GOT3 (cell line): Measurements from ENCODE around the gene PHF19.

Experiments
- DNase-seq: peaks from one replicate; lab custom pipeline; 2025; ENCODE audit warnings: mixed read lengths; lab: John Stamatoyannopoulos, UW

The PHF19 gene

GRCh38 chr9:120913647-120914264 is 36.8 kb upstream of the PHF19 start:
- DNase-seq = no peak

GRCh38 chr9:120912958-120913646 is 36.1 kb upstream of the PHF19 start:
- DNase-seq = no peak

GRCh38 chr9:120911295-120911837 is 34.4 kb upstream of the PHF19 start:
- DNase-seq = no peak

GRCh38 chr9:120910643-120911042 is 33.7 kb upstream of the PHF19 start:
- no peak for DNase-seq

- DNase-seq = no peak
Measured at GRCh38 chr9:120909904-120910303, 32.9 kb upstream of the PHF19 start.

GRCh38 chr9:120905315-120906164 is 28.6 kb upstream of the PHF19 start:
- no peak for DNase-seq

- no peak for DNase-seq
Measured at GRCh38 chr9:120904978-120905301, 28.0 kb upstream of the PHF19 start.

GRCh38 chr9:120904061-120904977 is 27.3 kb upstream of the PHF19 start:
- no peak for DNase-seq

GRCh38 chr9:120902569-120903535 is 25.9 kb upstream of the PHF19 start:
- no peak for DNase-seq

GRCh38 chr9:120901755-120902568 is 25.0 kb upstream of the PHF19 start:
- no peak for DNase-seq

GRCh38 chr9:120900824-120901223 is 23.8 kb upstream of the PHF19 start:
- DNase-seq = no peak

- no peak for DNase-seq
Measured at GRCh38 chr9:120899490-120900068, 22.6 kb upstream of the PHF19 start.

- DNase-seq = no peak
Measured at GRCh38 chr9:120898396-120898795, 21.4 kb upstream of the PHF19 start.

- DNase-seq = no peak
Measured at GRCh38 chr9:120895951-120896350, 19.0 kb upstream of the PHF19 start.

- no peak for DNase-seq
Measured at GRCh38 chr9:120894321-120895148, 17.5 kb upstream of the PHF19 start.

GRCh38 chr9:120893611-120894307 is 16.8 kb upstream of the PHF19 start:
- no peak for DNase-seq

GRCh38 chr9:120892748-120893610 is 16.0 kb upstream of the PHF19 start:
- no peak for DNase-seq
